ENCODE data around the gene HEATR3.

Gene HEATR3

DNA sequence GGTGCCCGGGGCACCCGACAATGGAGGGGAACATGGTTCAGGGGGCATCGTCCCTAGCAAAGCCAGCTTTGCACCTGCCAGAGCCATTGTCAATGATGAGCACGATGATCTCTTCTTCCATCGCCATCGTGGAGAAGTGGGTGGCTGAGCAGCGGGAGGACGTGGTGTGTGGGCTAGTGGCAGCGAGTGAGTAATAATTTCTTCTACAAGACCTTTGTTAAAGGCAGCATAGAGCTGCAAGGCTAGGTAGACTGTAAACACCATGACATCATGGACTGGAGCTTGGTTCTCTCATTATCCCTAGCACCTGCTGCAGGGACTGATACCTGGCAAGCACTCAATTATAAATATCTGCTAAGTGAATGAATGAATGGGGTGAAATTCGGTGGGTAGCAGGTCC is 6.7 kb upstream of the HEATR3 start:
- FAIRE-seq = no peak

GRCh38 chr16:50059669-50060068 is 6.1 kb upstream of the HEATR3 start:
- no peak for FAIRE-seq

DNA sequence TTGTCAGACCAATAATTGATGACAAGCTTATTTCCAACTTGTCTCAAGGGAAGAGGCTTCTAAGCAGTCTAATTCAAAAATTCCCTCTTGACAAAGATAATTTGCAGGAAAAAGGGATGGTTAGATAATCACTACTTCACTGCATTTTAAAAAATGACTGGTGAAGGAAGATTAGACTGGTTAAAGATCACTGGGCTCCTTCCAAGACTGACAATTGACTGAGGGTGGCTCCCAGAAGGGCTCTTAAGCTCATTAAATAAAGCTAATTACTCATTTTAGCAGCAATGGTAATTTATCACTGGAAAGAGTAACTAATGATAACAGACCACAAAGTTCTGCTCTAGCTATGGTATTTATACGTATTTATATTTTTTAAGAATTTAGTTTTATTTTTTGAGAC is 4.4 kb upstream of the HEATR3 start:
- no peak for FAIRE-seq

GRCh38 chr16:50065241-50065623 is 538 bp upstream of the HEATR3 start:
- FAIRE-seq = no peak

GRCh38 chr16:50066482-50067289 is 916 bp downstream of the HEATR3 start:
- FAIRE-seq = no peak

DNA sequence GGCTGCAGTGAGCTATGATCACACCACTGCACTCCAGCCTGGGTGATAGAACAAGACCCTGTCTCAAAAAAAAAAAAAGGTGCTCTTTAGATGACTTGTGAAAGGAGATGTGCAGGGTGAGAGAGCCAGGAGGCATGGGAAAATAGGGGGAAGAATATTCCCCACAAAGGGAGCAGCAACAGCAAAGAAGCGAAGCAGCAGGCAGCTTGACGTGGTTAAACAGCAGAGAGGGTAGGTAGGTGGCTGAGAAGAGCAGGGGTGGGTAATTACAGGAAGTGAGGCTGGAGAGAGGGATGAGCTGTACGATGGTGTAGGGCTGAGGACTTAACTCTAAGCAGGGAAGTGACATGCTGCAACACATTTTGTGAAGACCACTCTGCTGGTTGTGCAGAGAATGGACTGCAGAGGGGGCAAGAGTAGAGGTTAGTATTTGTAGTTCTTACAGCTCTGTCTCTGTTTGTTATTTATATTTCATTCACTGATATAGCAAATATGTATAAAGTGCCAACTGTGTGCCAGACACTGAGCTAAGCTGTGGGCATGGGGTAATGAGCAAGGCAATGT is 1.6 kb downstream of the HEATR3 start:
- no peak for FAIRE-seq

GRCh38 chr16:50068550-50068949 is 2.8 kb downstream of the HEATR3 start:
- FAIRE-seq = no peak

DNA sequence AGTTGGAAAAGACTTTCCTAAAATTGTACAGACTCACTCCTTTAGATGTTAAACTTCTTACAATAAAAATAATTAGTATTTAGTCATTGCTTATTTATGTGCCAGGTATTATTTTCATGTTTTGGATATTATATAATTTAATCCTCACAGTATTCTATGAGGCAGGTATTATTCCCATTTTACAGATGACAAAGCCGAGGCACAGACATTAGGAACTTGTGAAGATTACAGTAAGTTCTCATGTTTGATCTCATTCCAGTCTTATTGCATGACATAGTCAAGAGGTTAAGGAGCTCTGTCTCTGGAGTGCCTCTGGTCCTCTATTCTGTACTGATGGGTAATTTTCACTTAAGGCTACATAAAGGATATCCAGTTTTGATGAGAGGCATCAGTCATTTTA is 3.3 kb downstream of the HEATR3 start:
- no peak for FAIRE-seq

GRCh38 chr16:50071075-50071671 is 5.4 kb downstream of the HEATR3 start:
- no peak for FAIRE-seq

DNA sequence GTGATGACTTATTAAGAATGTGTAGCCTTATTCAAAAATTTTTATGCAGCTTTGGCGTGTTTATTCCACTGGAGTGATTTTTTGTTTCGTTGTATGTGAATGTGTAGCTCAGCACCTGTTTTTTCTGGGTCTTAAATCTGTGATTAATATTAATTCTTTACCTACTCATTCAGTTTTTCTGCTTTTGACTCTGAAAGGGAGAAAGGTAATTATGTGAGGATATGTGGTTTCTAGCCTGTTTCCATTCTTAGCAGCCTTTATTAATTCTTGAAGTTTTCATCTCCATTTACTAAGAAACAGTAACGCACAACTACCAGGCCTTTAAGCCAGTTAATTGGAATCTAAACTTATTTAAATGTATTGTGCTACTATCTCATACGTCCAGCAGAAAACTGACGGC is 7.0 kb downstream of the HEATR3 start:
- FAIRE-seq = no peak

- no peak for FAIRE-seq
Observed at GRCh38 chr16:50079397-50080140, 13.8 kb downstream of the HEATR3 start.

DNA sequence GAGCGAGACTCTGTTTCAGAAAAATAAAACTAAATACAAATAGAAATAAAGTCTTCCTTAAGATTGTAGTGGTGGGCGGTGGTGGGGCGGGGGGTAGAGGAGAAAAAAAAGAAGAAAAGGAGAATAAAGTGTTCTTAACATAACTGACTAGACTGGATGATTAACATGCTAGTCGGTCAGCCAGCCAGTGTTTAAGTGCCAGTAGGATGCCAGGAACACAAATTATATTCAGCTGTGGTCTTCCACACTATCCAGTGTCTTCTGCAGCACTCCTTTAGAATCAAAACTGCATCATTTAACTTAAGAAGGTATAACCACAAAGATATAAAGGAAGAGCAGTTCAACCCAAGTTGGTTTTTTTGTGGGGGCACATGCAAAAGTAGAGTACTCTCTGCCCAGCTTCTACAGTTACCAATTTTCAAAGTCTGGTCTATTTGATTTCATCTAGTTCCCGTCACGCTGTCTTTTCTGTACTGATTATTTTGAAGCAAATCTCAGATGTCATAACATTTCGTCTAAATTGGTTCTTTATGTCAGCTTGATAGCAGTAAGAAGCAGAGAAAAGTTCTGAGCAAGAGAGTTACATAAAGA is 15.8 kb downstream of the HEATR3 start:
- no peak for FAIRE-seq

GRCh38 chr16:50083996-50084395 is 18.2 kb downstream of the HEATR3 start:
- FAIRE-seq = no peak

DNA sequence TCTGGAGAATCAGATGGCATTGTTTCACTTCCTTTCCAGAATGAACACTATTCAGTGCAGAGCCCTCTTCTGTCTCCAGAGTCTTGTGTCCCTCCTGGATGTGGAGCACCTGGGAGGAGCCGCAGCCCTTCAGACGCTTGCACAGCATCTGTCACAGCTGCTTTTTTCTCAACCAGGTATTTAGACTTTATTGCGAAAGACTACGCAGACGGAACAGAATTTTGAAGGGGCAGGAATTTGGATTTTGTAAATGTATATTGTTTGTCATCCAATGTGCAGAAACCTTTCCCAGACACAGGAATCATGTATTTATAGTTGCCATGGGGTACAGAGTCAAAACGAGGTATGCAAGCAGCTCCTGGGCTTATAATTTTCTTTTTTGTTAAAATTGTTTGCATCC is 20.4 kb downstream of the HEATR3 start:
- no peak for FAIRE-seq

- no peak for FAIRE-seq
Observed at GRCh38 chr16:50088302-50088701, 22.5 kb downstream of the HEATR3 start.

DNA sequence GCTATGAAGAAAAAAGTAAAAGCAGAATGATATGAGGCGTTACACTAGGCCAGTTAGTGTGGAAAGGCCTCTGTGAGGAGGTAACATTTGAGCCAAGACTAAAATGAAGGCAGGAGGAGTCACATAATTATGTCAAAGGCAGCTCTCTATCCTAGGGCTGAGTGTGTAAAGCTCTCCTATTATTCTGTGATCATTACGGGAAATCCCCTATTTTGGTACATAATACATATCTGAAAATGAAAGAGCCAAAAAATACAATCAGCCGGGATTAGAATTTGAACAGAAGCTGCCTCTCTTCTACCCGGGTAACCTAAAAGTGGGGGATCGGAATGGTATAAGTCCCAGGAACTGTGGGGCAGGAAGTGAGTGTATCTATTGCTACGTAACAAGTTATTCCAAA is 27.1 kb downstream of the HEATR3 start:
- no peak for FAIRE-seq

GRCh38 chr16:50093607-50094539 is 28.1 kb downstream of the HEATR3 start:
- no peak for FAIRE-seq

DNA sequence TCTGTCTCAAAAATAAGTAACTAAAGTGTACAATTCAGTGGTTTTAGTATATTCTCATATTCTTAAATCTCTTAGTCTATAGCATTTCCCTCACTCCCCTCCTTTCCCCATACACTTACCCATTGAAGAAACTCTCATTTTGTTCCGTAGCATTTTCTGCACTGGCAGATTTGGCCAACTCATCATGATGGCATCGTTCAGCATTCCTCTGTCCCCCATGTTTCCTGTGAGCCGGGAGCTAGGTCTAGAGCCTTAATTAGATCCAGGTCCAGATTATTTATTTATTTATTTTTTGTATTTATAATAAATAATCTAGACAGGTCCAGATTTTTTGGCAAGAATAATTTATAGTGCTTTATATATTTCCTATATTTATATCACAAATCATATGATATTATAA is 31.0 kb downstream of the HEATR3 start:
- FAIRE-seq = no peak

DNA sequence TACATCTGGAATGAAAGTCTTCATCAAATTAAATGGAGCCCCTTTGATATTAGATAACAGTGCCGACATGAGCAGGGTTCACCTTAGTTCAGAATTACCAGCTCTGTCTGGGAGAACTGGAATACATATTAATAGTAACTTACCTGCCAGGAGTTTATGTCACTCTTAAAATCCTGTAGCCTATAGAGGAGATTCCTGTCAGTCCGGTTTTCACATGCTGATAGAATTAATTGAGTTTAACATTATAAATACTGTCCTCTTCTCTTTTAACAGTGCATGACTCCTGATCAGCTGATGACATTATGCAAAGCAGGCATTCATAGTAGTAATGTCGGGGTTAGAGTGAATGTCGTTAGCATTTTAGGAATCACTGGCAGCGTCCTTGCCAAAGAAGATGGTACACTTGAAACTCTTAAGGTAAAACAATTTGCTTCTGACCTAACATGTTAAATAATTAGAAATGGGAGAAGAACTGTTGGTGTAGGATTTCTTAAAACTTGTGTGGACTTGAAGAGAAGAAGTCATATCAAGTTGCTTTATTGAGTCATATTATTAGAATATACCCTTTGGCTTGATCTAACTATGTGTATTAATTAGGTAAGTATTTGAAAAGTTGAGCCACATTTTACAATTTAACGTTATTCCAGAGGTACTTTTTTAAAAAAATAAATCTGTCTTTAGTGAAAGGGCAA is 34.3 kb downstream of the HEATR3 start:
- FAIRE-seq = no peak

GRCh38 chr16:50102051-50102746 is 36.4 kb downstream of the HEATR3 start:
- FAIRE-seq = no peak

- no peak for FAIRE-seq
Observed at GRCh38 chr16:50103764-50104163, 38.0 kb downstream of the HEATR3 start.

Measured in colon (tissue), 2 donors.